IPS DF 4.7 (cell line): ENCODE results near the gene FOXP1.

Source experiments
- DNase-seq: peaks from one replicate; pipeline ENCODE4 v3.0.0-alpha.2; 2013; ENCODE audit warnings: low spot score; ENCODE audit errors: extremely low read depth

The FOXP1 gene

DNA sequence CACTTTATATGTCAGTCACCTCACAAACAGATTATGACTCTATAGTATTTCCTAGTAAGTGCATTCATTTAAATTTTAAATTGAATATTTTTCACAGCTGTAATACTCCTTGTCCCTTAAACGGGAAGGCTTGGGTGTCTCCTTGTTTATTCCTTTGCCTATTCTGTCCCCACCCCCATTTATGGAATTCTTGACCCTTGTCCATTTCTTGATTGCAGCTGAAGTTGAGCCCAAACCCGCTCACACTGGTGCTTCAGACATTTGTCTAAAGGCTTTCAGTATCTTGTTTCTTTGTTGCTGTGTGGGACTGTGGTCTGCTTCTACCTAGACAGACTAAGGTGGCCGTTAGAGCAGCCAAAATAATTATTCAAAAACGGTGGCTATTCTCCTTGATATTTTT is 449.7 kb downstream of the FOXP1 start:
- DNase-seq: no peak

GRCh38 chr3:71132995-71133730 is 450.4 kb downstream of the FOXP1 start:
- DNase-seq: no peak

GRCh38 chr3:71131375-71132314 is 451.9 kb downstream of the FOXP1 start:
- DNase-seq: no peak

- DNase-seq: no peak
These were observed 452.8 kb downstream of the FOXP1 start for GRCh38 chr3:71130471-71131374.

GRCh38 chr3:71129611-71130431 is 453.7 kb downstream of the FOXP1 start:
- no peak for DNase-seq

DNA sequence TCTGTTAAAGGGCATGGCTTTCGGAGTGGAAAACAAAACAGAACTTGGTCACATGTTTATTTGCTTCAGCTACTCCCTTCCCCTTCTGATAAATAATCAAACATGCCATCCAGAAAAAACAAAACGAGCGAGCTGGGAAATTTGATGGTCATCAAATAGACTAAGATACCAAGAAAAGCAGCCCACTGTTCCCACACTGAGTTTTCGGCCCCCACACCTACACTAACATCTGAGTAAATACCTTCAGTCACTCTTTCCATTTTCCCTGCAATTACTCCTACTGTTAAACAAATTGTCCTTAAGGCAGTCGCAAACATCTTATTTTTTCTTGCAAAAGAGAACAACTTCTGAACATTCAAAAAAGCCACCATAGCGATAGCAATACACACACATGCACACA is 454.6 kb downstream of the FOXP1 start:
- DNase-seq: no peak

- no peak for DNase-seq
These were observed 455.7 kb downstream of the FOXP1 start for GRCh38 chr3:71127844-71128243.

DNA sequence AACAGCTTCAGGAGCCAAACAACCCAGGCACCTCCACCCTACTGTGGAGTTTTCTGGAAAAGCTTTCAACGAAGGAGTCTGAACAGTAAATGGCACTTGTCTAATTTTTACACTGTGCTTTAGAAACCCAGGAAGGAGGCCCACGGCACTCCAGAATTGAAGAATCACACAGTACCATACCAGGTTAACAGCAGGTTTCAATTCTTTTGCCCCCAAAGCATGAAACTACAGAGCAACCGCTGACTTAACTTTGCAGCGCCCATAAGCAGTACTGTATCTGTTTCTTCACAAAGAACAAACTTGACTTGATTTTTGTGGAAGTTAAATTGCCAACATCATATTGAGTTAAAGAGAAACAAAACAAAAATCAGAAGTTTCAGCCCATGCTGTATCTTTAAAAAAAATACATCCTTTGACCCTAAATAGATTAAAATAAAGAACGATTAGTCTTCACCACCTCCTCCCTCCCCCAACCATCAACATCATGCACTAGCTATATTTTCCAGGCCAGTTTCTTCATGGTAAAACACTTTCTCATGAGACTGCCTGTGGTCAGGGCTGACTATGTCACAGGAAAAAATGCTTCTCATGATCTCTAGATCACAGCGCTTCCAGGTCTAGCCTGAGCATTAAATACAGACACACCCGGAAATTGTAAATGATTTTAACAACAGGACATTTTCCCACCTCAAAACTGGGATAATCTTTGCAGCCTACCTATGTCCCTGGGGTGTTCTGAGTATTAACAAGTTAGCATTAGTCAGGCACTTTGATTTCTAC is 456.3 kb downstream of the FOXP1 start:
- DNase-seq: no peak

DNA sequence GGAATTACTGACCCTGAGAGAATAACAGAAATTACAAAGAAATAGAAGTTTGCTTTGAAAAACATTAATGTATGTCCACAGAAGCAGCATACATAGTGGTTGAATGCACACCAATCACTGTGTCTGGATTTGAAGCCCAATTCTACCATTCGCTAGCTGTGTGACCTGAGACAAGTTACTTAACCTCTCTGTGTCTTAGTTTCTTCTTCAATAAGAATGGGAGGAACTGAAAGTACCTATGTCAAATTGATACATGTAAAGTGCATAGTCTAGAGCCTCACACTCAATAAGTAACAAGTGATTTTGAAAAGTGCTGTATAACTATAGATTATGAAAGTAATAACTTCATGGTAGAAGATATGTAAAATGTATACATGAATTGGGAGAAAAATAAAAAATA is 457.8 kb downstream of the FOXP1 start:
- DNase-seq: no peak

GRCh38 chr3:71124048-71124447 is 459.5 kb downstream of the FOXP1 start:
- no peak for DNase-seq

DNA sequence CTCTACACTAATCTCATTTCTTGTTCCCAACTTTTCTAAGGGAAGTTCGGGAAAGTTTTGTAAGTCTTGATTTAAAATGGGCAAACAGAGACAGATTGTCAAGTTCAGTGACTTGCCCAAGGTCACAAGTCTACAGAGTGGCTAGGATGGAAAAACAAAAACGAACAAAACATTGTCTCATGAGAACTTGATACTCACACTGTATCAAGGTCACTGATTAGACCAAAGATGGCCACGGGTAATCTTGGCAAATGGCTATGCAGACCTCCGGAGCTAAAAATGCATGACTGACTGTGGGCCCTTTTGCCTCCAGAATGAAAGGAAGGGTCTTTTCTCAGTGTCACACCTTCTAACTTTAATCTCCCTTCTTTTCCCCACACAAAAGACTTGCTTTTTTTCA is 460.9 kb downstream of the FOXP1 start:
- no peak for DNase-seq

- DNase-seq: no peak
These were observed 461.9 kb downstream of the FOXP1 start for GRCh38 chr3:71121429-71122167.

- DNase-seq: no peak
These were observed 463.5 kb downstream of the FOXP1 start for GRCh38 chr3:71120012-71120411.

GRCh38 chr3:71119171-71119570 is 464.4 kb downstream of the FOXP1 start:
- no peak for DNase-seq

DNA sequence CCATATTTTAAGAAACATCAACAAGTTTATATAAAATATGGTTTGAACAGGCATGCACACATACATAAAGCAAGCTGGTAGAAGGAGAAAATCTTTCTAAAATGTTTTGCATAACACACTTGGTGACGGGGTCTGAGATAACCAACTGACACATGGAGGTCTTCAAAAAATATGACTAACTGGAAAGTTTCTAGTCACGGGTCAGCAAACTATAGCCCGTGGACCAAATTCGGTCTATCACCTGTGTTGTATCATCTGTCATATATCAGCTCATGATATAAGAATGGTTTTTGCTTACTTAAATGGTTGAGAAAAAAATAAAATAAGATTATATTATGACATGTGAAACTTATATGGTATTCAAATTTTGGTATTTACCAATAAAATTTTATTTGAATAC is 465.1 kb downstream of the FOXP1 start:
- DNase-seq: no peak

GRCh38 chr3:71117572-71118247 is 465.8 kb downstream of the FOXP1 start:
- no peak for DNase-seq

GRCh38 chr3:71114610-71115009 is 468.9 kb downstream of the FOXP1 start:
- DNase-seq: no peak

DNA sequence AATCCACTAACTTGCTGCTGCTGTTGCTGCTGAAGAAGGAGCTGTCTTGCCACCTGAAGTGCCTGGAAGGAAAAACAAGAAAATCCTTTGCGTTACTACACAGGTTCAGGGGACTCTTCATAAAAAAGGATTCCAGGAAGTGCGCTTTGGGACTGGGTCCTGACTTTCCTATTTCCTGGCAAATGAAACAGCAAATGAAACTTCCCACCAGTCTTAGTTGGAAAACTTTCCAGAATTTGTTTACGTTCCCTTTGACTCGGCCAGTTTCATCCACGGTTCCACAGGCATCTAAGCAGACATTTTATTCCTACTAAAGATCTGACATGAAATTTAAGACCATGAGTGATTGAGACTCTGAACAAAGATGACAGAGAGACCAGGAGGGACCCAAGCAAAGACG is 471.0 kb downstream of the FOXP1 start:
- no peak for DNase-seq
